ENCODE measurements around the gene CADM2. TPM values are rescaled to one million over a fixed set of nuclear protein-coding genes. Genes with fewer than 3 reads are reported as not detected.

The CADM2 gene
- total and polyA plus RNA-seq, 2 experiments from 2014 or later = 0.15 to 0.40 TPM

DNA sequence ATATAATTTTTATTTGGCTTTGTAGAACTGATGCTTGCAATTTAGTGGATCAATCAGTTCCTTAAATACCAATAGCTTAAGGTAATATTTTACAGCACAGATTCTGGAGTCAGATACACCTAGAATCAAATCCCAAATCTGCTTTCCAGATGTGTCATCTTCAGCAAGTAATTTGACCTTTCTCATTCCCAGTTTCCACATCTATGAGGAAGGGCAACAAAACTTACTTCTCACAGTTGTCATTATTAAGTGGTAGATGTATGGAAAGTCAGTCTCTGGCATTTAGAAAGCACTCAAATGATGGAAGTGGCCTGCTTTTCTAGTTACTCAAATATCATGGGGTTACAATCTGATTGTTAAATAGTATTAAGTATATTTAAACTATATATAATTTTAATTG lies 767.0 kb downstream of the CADM2 start:
- H3K27me3 ChIP-seq = no peaks in the 10 kb centered on the region
- no peaks in the 10 kb centered on the region for H3K36me3 ChIP-seq
- H3K4me1 ChIP-seq (ENCODE audit: low read depth) = no peaks in the 10 kb centered on the region
- H3K9me3 ChIP-seq (ENCODE audit: low read depth) = no peaks in the 10 kb centered on the region
- no peak overlapping the region for H3K27ac ChIP-seq
- no peak for TF ChIP-seq CTCF (IDR thresholded peaks at IDR 0.05; ENCODE audit: low read depth, low read length)
- no peak for DNase-seq (ENCODE audit: low read depth in 1 of 2, low spot score in 1 of 2)
- H3K4me3 ChIP-seq = no peak overlapping the region

GRCh38 chr3:85726241-85726640 lies 767.5 kb downstream of the CADM2 start:
- Histone ChIP-seq H3K27ac (no peak overlapping the region), H3K4me3 (no peak overlapping the region), H3K9me3 (ENCODE audit: low read depth) (no peaks in the 10 kb centered on the region), H3K4me1 (ENCODE audit: low read depth) (no peaks in the 10 kb centered on the region), H3K36me3 (no peaks in the 10 kb centered on the region), H3K27me3 (no peaks in the 10 kb centered on the region)
- no peak for DNase-seq (ENCODE audit: low read depth in 1 of 2, low spot score in 1 of 2)
- no peak for TF ChIP-seq CTCF (IDR thresholded peaks at IDR 0.05; ENCODE audit: low read depth, low read length)

DNA sequence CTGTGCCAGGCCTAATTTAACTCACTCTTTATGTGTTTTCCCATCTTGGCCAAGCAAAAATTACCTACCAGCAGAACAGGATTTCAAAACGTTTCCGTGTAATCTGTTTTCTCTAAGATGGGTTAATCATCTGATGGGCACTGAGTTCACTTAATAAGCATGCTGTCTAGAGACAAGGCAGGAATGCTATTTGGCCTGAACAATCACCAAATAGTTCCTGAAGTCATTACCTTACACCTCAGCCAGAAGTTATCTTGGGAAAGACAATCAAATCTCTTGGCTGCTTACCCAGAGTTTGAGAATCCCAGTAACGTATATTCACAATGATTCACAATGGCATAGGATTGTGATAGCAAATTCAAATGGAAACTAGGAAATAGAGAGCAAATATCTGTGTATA lies 779.1 kb downstream of the CADM2 start:
- DNase-seq (ENCODE audit: low read depth in 1 of 2, low spot score in 1 of 2) = no peak

DNA sequence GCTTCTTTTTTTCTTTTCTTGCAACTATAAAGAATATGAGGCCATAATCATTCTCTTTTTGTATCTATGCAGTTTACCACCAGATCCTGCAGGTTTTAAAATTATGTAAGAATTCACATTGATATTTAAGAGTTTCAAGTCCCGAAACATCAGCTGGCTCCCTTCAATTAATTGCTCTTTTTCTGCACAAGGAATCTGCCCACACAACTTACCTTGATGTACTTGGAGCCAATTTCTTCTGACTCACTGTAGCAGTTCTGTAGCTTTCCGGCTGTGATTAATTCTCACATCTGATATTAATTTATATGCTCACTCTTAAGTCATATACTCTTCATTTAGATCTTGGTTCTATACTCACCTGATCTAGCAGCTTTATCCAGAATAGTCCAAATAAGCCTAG lies 781.8 kb downstream of the CADM2 start:
- TF ChIP-seq CTCF (IDR thresholded peaks at IDR 0.05; ENCODE audit: low read depth, low read length) = no peak
- Histone ChIP-seq H3K4me1 (ENCODE audit: low read depth) (no peaks in the 10 kb centered on the region), H3K4me3 (no peak overlapping the region), H3K36me3 (no peaks in the 10 kb centered on the region), H3K27ac (no peak overlapping the region), H3K27me3 (no peaks in the 10 kb centered on the region), H3K9me3 (ENCODE audit: low read depth) (no peaks in the 10 kb centered on the region)
- DNase-seq (ENCODE audit: low read depth in 1 of 2, low spot score in 1 of 2) = no peak

More for the DNA sequence above, 779.1 kb downstream of the CADM2 start:
- no peaks in the 10 kb centered on the region for H3K4me1 ChIP-seq (ENCODE audit: low read depth)
- no peak overlapping the region for H3K4me3 ChIP-seq
- no peaks in the 10 kb centered on the region for H3K9me3 ChIP-seq (ENCODE audit: low read depth)
- H3K36me3 ChIP-seq = no peaks in the 10 kb centered on the region
- H3K27ac ChIP-seq = no peak overlapping the region
- no peak for TF ChIP-seq CTCF (IDR thresholded peaks at IDR 0.05; ENCODE audit: low read depth, low read length)
- H3K27me3 ChIP-seq = no peaks in the 10 kb centered on the region

DNA sequence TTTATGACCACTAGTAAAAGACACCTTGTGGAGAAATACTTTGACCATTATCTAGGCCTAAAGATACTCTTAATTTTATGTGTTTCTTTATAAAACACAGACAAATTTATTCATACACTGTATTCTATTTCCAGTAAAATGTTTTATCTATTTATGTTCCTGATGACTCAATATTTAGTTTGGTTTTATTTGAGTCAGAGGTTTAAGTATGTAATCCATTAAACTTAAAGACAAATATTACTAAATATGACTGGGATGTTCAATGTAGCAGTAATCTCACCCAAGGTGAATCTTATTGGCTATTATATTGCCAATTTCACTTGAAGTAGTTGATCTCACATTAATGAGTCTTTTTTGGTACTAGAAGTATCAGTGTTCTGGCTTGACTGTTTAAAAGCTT lies 799.7 kb downstream of the CADM2 start:
- H3K4me3 ChIP-seq = no peak overlapping the region
- no peak overlapping the region for H3K27ac ChIP-seq
- no peaks in the 10 kb centered on the region for H3K36me3 ChIP-seq
- no peaks in the 10 kb centered on the region for H3K9me3 ChIP-seq (ENCODE audit: low read depth)
- no peaks in the 10 kb centered on the region for H3K4me1 ChIP-seq (ENCODE audit: low read depth)
- DNase-seq (ENCODE audit: low read depth in 1 of 2, low spot score in 1 of 2) = no peak
- H3K27me3 ChIP-seq = no peaks in the 10 kb centered on the region
- TF ChIP-seq CTCF (IDR thresholded peaks at IDR 0.05; ENCODE audit: low read depth, low read length) = no peak

- no peak for TF ChIP-seq CTCF (IDR thresholded peaks at IDR 0.05; ENCODE audit: low read depth, low read length)
- Histone ChIP-seq H3K27me3 (no peaks in the 10 kb centered on the region), H3K4me1 (ENCODE audit: low read depth) (no peaks in the 10 kb centered on the region), H3K9me3 (ENCODE audit: low read depth) (no peaks in the 10 kb centered on the region), H3K36me3 (no peaks in the 10 kb centered on the region), H3K27ac (no peak overlapping the region), H3K4me3 (no peak overlapping the region)
- DNase-seq (ENCODE audit: low read depth in 1 of 2, low spot score in 1 of 2) = no peak
Observed at GRCh38 chr3:85760342-85760741, 801.6 kb downstream of the CADM2 start.
